ENCODE measurements around the gene WWOX. TPM values are rescaled to one million over a fixed set of nuclear protein-coding genes. Genes with fewer than 3 reads are reported as not detected.

WWOX gene
- total and polyA plus RNA-seq, 2 of the 4 experiments (the other 2 are of a cell fraction), result 2.7 to 5.4 TPM

GRCh38 chr16:78505036-78505435 lies 405.6 kb downstream of the WWOX start:
- dilution Hi-C loops (cut with HindIII; ENCODE audit: low sequenced_read_pairs, unreplicated experiment) (no loop called here), in situ Hi-C loops (cut with MboI; ENCODE audit: low sequenced_read_pairs) (no loop called here), intact Hi-C loops (cut with micrococcal nuclease) (no loop called here)
- Histone ChIP-seq H2BK15ac (ENCODE audit: low read depth, low read length) (no peak overlapping the region), H2BK20ac (ENCODE audit: low read depth, low read length) (no peak overlapping the region), H3K9me3 (ENCODE audit: control insufficient read depth, insufficient read depth, low read length) (peaks cover 13% of the 10 kb centered on the region), H3K9ac (ENCODE audit: low read depth, low read length) (no peak overlapping the region), H3K4me1 (ENCODE audit: control insufficient read depth, insufficient read depth, low read length) (no peaks in the 10 kb centered on the region; the same call in 1 of the 2 replicates), H3K56ac (ENCODE audit: extremely low read depth, insufficient read depth, low read length) (no peak overlapping the region), H3K23ac (ENCODE audit: low read depth, low read length) (no peak overlapping the region), H2AFZ (replicated peaks; ENCODE audit: low read length, poor library complexity) (no peak overlapping the region), H3K79me1 (ENCODE audit: low read depth in 1 of 2, low read length in 2 of 2) (no peaks in the 10 kb centered on the region), H2AK5ac (ENCODE audit: low read depth, low read length) (no peak overlapping the region), H2BK5ac (ENCODE audit: low read depth, low read length, poor library complexity, severe bottlenecking) (no peak overlapping the region), H3K9me1 (ENCODE audit: insufficient read depth, low read length) (no peaks in the 10 kb centered on the region), H3K18ac (ENCODE audit: low read depth, low read length) (no peak overlapping the region; the same call in 1 of the 2 replicates), H2AK9ac (replicated peaks; ENCODE audit: low read depth, low read length, poor library complexity) (no peak overlapping the region), H3K14ac (replicated peaks; ENCODE audit: low read depth, low read length) (no peak overlapping the region), H4K8ac (ENCODE audit: low read depth in 2 of 2, low read length in 2 of 2) (no peak overlapping the region), H3K4ac (ENCODE audit: low read depth, low read length) (no peak overlapping the region), H4K20me1 (ENCODE audit: insufficient read depth, low read length) (no peaks in the 10 kb centered on the region), H4K5ac (ENCODE audit: low read depth, low read length) (no peak overlapping the region), H3K4me3 (ENCODE audit: insufficient read depth, low read depth, low read length) (no peak overlapping the region), H3K27me3 (ENCODE audit: control insufficient read depth, insufficient read depth, low read length) (no peaks in the 10 kb centered on the region), H3K36me3 (ENCODE audit: control insufficient read depth, insufficient read depth, low read length) (no peaks in the 10 kb centered on the region), H3K27ac (ENCODE audit: insufficient read depth, low read length) (no peak overlapping the region), H2BK120ac (ENCODE audit: low read depth, low read length) (no peak overlapping the region), H4K91ac (ENCODE audit: insufficient read depth, low read depth, low read length) (no peak overlapping the region), H3K4me2 (ENCODE audit: low read depth, low read length) (no peak overlapping the region)
- DNase-seq (no peak), ATAC-seq (ENCODE audit: low read depth) (no peak)
- TF ChIP-seq FOS (IDR thresholded peaks at IDR 0.05; ENCODE audit: low read depth, low read length), result no peak
- no peak for TF ChIP-seq RCOR1 (IDR thresholded peaks at IDR 0.05; ENCODE audit: insufficient replicate concordance, low read length)
- no peak for TF ChIP-seq MXI1 (IDR thresholded peaks at IDR 0.05; ENCODE audit: borderline replicate concordance, low read depth, low read length)
- no peak for TF ChIP-seq NFE2L2 (IDR thresholded peaks at IDR 0.05; ENCODE audit: low read depth, low read length)
- TF ChIP-seq CEBPB (IDR thresholded peaks at IDR 0.05; ENCODE audit: low read depth, low read length), result no peak
- TF ChIP-seq USF2 (IDR thresholded peaks at IDR 0.05; ENCODE audit: low read depth, low read length), result no peak
- no peak for TF ChIP-seq SMC3 (IDR thresholded peaks at IDR 0.05; ENCODE audit: low read depth, low read length)
- no peak for TF ChIP-seq MAZ (IDR thresholded peaks at IDR 0.05; ENCODE audit: borderline replicate concordance, low read depth, low read length)
- no peak for TF ChIP-seq RFX5 (IDR thresholded peaks at IDR 0.05; ENCODE audit: low read depth, low read length)
- TF ChIP-seq MAFK (IDR thresholded peaks at IDR 0.05; ENCODE audit: low read depth, low read length), result no peak
- TF ChIP-seq RAD21 (IDR thresholded peaks at IDR 0.05; ENCODE audit: low read length), result no peak
- TF ChIP-seq BHLHE40 (IDR thresholded peaks at IDR 0.05; ENCODE audit: low read depth, low read length), result no peak
- TF ChIP-seq CHD1 (IDR thresholded peaks at IDR 0.05; ENCODE audit: low read depth, low read length), result no peak
- no peak for TF ChIP-seq POLR2A (IDR thresholded peaks at IDR 0.05; ENCODE audit: low read depth, low read length)
- no peak for TF ChIP-seq CTCF (conservative IDR thresholded peaks at IDR 0.05; ENCODE audit: low read depth, low read length)
- no peak for TF ChIP-seq ELK1 (IDR thresholded peaks at IDR 0.05; ENCODE audit: borderline replicate concordance, low read depth, low read length)
- BruUV-seq (replicated peaks), result no TSS peak
- WGBS, 2 experiments (ENCODE audit: extremely low coverage in 2 of 2, insufficient read length in 1 of 2), result no CpG with 5 or more reads among the region's 6 CpGs
- POLR2A ChIA-PET (ENCODE audit: unreplicated experiment), result no interaction called here
- CTCF ChIA-PET, result no interaction called here
